ENCODE measurements around the gene CEMIP2. TPM values are rescaled to one million over a fixed set of nuclear protein-coding genes. Genes with fewer than 3 reads are reported as not detected.

The CEMIP2 gene
- total and polyA plus RNA-seq, 2 donors (not counting 3 experiments of a cell fraction or from before 2014, with no cell fraction given): 41.6 to 44.3 TPM

DNA sequence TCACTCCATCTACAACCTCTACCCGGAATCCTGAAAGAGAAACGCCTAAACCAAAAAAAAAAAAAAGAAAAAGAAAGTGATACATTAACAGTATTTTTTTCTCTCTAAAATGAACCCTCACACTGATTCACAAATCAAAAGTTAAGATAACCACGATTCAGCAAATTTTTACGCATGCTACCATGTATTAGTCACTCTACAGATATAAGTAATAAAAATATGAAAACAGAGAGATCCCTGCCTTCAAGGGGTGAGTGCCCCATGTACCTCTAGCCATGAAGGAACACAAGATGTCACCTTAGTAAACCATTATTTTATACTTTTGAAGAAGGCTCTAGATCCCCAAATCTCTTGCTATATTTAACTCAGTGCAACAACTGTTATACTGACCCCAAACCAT lies 33.4 kb downstream of the CEMIP2 start:
- TF ChIP-seq GATA2 (IDR thresholded peaks at IDR 0.05; ENCODE audit: insufficient read depth, insufficient read length, low read depth, low read length) (no peak), MYC (IDR thresholded peaks at IDR 0.05; ENCODE audit: low read depth, low read length) (no peak), POLR2AphosphoS5 (IDR thresholded peaks at IDR 0.05; ENCODE audit: insufficient read depth, low read depth, low read length) (no peak), JUN (IDR thresholded peaks at IDR 0.05; ENCODE audit: borderline replicate concordance, insufficient read depth, insufficient read length, low read depth) (no peak), FOS (IDR thresholded peaks at IDR 0.05; ENCODE audit: borderline replicate concordance, insufficient read depth, low read length) (no peak), EZH2 (IDR thresholded peaks at IDR 0.05; ENCODE audit: borderline replicate concordance, low read depth, low read length, severe bottlenecking) (no peak), POLR2A (IDR thresholded peaks at IDR 0.05; ENCODE audit: low read depth, low read length) (no peak)
- TF ChIP-seq, protein P1, sequence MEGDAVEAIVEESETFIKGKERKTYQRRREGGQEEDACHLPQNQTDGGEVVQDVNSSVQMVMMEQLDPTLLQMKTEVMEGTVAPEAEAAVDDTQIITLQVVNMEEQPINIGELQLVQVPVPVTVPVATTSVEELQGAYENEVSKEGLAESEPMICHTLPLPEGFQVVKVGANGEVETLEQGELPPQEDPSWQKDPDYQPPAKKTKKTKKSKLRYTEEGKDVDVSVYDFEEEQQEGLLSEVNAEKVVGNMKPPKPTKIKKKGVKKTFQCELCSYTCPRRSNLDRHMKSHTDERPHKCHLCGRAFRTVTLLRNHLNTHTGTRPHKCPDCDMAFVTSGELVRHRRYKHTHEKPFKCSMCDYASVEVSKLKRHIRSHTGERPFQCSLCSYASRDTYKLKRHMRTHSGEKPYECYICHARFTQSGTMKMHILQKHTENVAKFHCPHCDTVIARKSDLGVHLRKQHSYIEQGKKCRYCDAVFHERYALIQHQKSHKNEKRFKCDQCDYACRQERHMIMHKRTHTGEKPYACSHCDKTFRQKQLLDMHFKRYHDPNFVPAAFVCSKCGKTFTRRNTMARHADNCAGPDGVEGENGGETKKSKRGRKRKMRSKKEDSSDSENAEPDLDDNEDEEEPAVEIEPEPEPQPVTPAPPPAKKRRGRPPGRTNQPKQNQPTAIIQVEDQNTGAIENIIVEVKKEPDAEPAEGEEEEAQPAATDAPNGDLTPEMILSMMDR (IDR thresholded peaks at IDR 0.05; ENCODE audit: extremely low read depth in 1 of 2, insufficient read depth in 1 of 2, low read depth in 1 of 2, low read length in 2 of 2): no peak
- TF ChIP-seq, protein P2, sequence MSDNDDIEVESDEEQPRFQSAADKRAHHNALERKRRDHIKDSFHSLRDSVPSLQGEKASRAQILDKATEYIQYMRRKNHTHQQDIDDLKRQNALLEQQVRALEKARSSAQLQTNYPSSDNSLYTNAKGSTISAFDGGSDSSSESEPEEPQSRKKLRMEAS (IDR thresholded peaks at IDR 0.05; ENCODE audit: insufficient read depth, insufficient read length): no peak
- no peaks in the 10 kb centered on the region for H4K20me1 ChIP-seq (replicated peaks; ENCODE audit: control insufficient read depth, extremely low read depth, insufficient read depth, low read length)
- intact Hi-C loops (cut with micrococcal nuclease) (no loop called here), dilution Hi-C loops (cut with MboI; ENCODE audit: extremely low pct_ligation_motif_present, low sequenced_read_pairs) (no loop called here)
- no peaks in the 10 kb centered on the region for H3K9me3 ChIP-seq (replicated peaks; ENCODE audit: control insufficient read depth, insufficient read depth, low read length)
- H3K4me1 ChIP-seq (ENCODE audit: control insufficient read depth, extremely low read depth, insufficient read depth, low read length): no peaks in the 10 kb centered on the region
- no peak overlapping the region for H2AFZ ChIP-seq (ENCODE audit: low read depth, low read length)
- no peak overlapping the region for H3K4me3 ChIP-seq (replicated peaks in 1 of 3; ENCODE audit: insufficient read depth in 1 of 3, low read depth in 1 of 3, low read length in 3 of 3)
- DNase-seq (ENCODE audit: low read depth, low spot score) (no peak), FAIRE-seq (no peak)
- peaks cover under 1 to 2% of the 10 kb centered on the region in 2 experiments for H3K36me3 ChIP-seq (ENCODE audit: control insufficient read depth in 2 of 2, extremely low read depth in 1 of 2, insufficient read depth in 2 of 2, low read length in 2 of 2)
- no peak overlapping the region for H3K4me2 ChIP-seq (ENCODE audit: insufficient read depth, low read length)
- no peak overlapping the region for H3K9ac ChIP-seq (replicated peaks; ENCODE audit: extremely low read depth, insufficient read depth, low read length)
- POLR2A ChIA-PET: no interaction called here
- CTCF ChIA-PET: no interaction called here
- H3K27ac ChIP-seq (ENCODE audit: insufficient read depth, low read depth, low read length): no peak overlapping the region
- no TSS peak for BruUV-seq (replicated peaks)
- H3K9me1 ChIP-seq (replicated peaks; ENCODE audit: control insufficient read depth, extremely low read depth, insufficient read depth, low read length): no peaks in the 10 kb centered on the region
- no peaks in the 10 kb centered on the region for H3K27me3 ChIP-seq (ENCODE audit: control insufficient read depth in 2 of 2, insufficient read depth in 2 of 2, low read length in 2 of 2)
- H3K79me2 ChIP-seq (ENCODE audit: control insufficient read depth, insufficient read depth, low read length): no peaks in the 10 kb centered on the region
